Heart right ventricle (tissue), 16 donors: ENCODE results near the gene SELENOP. TPM values are rescaled to one million over a fixed set of nuclear protein-coding genes. Genes with fewer than 3 reads are reported as not detected.

ENCODE experiments used
- ATAC-seq, 8 donors: fragments of 200-7000 bp; cut with Tn5 transposase; one replicate each; pipeline ENCODE4 v1.9.1; 2020; ENCODE audit warnings: mild to moderate bottlenecking in 8 of 8, moderate library complexity in 8 of 8, moderate number of reproducible peaks in 1 of 8
- DNase-seq, 2 donors: peaks; one replicate each; pipeline ENCODE4 v3.0.0-alpha.2; 2020
- H3K27ac ChIP-seq, 10 donors: fragments of 200-600 bp; sonication (generic) in 2 of 10; one replicate each; pipeline versions ENCODE4 v1.5.0 to v1.8.0; 2020 to 2022; ENCODE audit warnings: mild to moderate bottlenecking in 3 of 10
- H3K27me3 ChIP-seq, 7 donors: fragments of 200-600 bp; one replicate each; pipeline ENCODE4 v1.8.0; 2021 to 2022; ENCODE audit warnings: mild to moderate bottlenecking in 2 of 7
- H3K36me3 ChIP-seq, 9 donors: fragments of 200-600 bp; sonication (generic) in 1 of 9; one replicate each; pipeline versions ENCODE4 v1.5.0 to v1.8.0; 2020 to 2022; ENCODE audit warnings: mild to moderate bottlenecking in 2 of 9
- H3K4me1 ChIP-seq, 9 donors: fragments of 200-600 bp; sonication (generic) in 1 of 9; one replicate each; pipeline versions ENCODE4 v1.5.0 to v1.8.0; 2020 to 2022; ENCODE audit warnings: mild to moderate bottlenecking in 4 of 9
- H3K4me3 ChIP-seq, 10 donors: fragments of 200-600 bp; sonication (generic) in 2 of 10; one replicate each; pipeline versions ENCODE4 v1.5.0 to v1.8.0; 2020 to 2022; ENCODE audit warnings: mild to moderate bottlenecking in 7 of 10, moderate library complexity in 2 of 10
- H3K9me3 ChIP-seq, 11 donors: fragments of 200-600 bp in 10 of 11; sonication (generic) in 2 of 11; one replicate each; pipeline versions ENCODE4 v1.5.0 to v1.8.0; 2013 to 2022; ENCODE audit warnings: mild to moderate bottlenecking in 2 of 11, control low read depth in 1 of 11, moderate library complexity in 1 of 11
- WGBS, 2 donors: extraction: QIAGEN DNeasy Blood & Tissue Kit; methylation state at CpG; one replicate each; pipeline ENCODE4 v1.1.7; 2013; ENCODE audit warnings: inconsistent platforms in 1 of 2; 5-methylcytosine and 5-hydroxymethylcytosine counted together
- intact Hi-C, 10 donors: fragments of 100-400 bp; cut with DNase I; formaldehyde crosslinking; loops; one replicate each; pipeline versions ENCODE4 v1.11.1 to v1.14.2; 2022
- polyA plus RNA-seq, 2 donors: library from polyadenylated mRNA; stranded (reverse); fragments of 200-250 nt; gene quantifications; one replicate each; pipeline ENCODE4 v1.2.3, GENCODE V29; 2013
- total RNA-seq, 10 donors: library from RNA; stranded (reverse); fragmentation: NEBNext Ultra II Directional in 3 of 10; extraction: Animal tissue kit (Norgen Biotek cat#: 25700) in 3 of 10; gene quantifications; one replicate each; pipeline versions ENCODE4 v1.2.1 to v1.2.4, GENCODE V29; 2021 to 2023
- TF ChIP-seq, protein P1 (sequence below), 9 donors: fragments of 200-600 bp; sonication (generic) in 2 of 9; IDR thresholded peaks; one replicate each; pipeline versions ENCODE4 v1.5.0 to v1.8.0; 2021 to 2022; ENCODE audit warnings: antibody characterized with exemption in 9 of 9, mild to moderate bottlenecking in 5 of 9, moderate library complexity in 1 of 9
- donor health status: Arrhythmogenic right ventricular cardiomyopathy.
- donor health status: ischemic (EF 13 %, LVEDD 7.1; RV severe dilation, severe dysfunction).
- donor health status: healthy with polysubstance abuse.
- donor health status: DM: no; HTN: yes; CAD: no.
- donor health status: DM: no; HTN: no; CAD: no.
- donor health status: ischemic (EF 25% LVEDD 6.9; RV normal size, moderate dysfunction).
- donor health status: ischemic (EF 25% LVEDD 5.7; RV mildly dilated, moderate dysfunction).
- donor health status: healthy.
- donor health status: DM: yes; HTN: yes; CAD: no.
- donor health status: Ischemic cardiomyopathy.
- donor health status: ischemic (EF 35%, LVEDD 5.7; RV mildly dilated, moderate dysfunction).
- donor health status: nonischemic (EF 11% LVEDD 7.7; RV severe dilation, severe dysfunction).
- donor health status: DM: yes; HTN: yes; CAD: no.
- donor health status: PGD.
- donor health status: ischemic (EF 29% LVEDD 5.4; RV normal size, mild dysfunction).
- donor health status: nonischemic (EF 23%, LVEDD 6.1; RV moderate dilation, normal function).

The SELENOP gene
- total and polyA plus RNA-seq, 12 donors = 45.9 to 373 (median 169) TPM

DNA sequence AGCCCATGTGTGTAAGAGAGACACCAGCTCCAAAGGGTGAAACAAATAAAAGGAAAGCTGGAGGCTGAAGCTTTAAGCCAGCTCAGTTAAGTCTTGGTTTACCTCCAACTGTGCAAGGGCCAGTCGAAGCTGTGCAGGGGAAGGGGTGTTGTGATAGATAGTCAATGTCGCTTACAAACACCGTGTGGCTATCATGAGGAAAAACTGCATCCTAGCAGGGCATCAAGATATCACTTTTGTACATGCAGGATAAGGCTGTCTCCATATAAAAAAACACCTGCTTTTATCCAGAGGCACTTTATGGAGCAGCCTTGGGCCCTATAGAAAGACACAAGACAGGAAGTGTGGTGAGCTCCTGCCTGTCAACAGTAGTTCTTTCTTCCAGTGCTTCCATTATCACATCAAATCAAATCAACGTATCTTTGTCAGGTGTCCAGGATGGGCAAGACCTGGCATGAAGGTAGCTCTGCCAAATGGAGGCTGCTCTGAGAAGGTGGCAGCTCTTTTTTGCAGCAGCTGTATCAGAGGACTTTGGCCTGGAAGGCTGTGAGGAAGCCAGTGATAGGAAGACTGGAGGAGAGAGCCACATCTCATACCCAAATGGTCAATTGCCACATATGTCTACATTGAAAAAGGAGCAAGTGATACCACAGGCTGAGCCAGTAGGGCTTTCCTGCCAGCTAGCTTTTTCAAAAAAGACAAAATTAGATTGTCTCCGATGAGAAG is 29.3 kb upstream of the SELENOP start:
- TF ChIP-seq, protein P1, sequence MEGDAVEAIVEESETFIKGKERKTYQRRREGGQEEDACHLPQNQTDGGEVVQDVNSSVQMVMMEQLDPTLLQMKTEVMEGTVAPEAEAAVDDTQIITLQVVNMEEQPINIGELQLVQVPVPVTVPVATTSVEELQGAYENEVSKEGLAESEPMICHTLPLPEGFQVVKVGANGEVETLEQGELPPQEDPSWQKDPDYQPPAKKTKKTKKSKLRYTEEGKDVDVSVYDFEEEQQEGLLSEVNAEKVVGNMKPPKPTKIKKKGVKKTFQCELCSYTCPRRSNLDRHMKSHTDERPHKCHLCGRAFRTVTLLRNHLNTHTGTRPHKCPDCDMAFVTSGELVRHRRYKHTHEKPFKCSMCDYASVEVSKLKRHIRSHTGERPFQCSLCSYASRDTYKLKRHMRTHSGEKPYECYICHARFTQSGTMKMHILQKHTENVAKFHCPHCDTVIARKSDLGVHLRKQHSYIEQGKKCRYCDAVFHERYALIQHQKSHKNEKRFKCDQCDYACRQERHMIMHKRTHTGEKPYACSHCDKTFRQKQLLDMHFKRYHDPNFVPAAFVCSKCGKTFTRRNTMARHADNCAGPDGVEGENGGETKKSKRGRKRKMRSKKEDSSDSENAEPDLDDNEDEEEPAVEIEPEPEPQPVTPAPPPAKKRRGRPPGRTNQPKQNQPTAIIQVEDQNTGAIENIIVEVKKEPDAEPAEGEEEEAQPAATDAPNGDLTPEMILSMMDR (IDR thresholded peaks at IDR 0.05) = no peak
- peaks cover 2 to 46% (median 29%) of the 10 kb centered on the region in 9 donors for H3K4me1 ChIP-seq
- no peak overlapping the region for H3K4me3 ChIP-seq
- H3K27ac ChIP-seq = peak overlapping the region in 8 of 10 donors; percentile 24 to 72 (median 42)
- H3K27me3 ChIP-seq = no peaks in the 10 kb centered on the region
- ATAC-seq (peak in 6 of 8 donors; percentile 10 to 44 (median 14)), DNase-seq (no peak)
- no peaks in the 10 kb centered on the region for H3K36me3 ChIP-seq
- H3K9me3 ChIP-seq = no peaks in the 10 kb centered on the region
- 68 to 71% methylated on average over 5 of the region's 5 CpGs for WGBS, 2 donors
- intact Hi-C loops = no loop called here

DNA sequence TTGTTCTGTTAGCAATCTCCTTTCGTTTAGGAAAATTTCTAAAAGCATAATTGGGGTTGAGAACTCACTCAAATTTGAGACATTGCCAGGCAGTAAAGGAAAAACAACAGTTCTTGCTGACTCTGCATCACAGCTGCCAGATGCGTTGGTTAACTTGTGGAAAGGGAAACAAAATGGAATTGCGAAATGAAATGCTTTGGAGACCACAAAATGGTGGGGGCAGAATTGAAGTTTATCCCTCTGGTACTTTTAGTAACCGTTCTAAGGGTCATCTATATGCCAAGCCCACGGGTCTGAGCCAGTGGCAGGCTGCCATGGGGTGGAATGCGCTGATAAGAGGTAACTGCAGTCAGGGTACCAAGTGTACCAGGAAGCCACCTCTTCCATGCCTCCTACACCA is 28.6 kb upstream of the SELENOP start:
- Histone ChIP-seq H3K9me3 (no peaks in the 10 kb centered on the region), H3K27me3 (no peaks in the 10 kb centered on the region), H3K36me3 (no peaks in the 10 kb centered on the region), H3K27ac (peak overlapping the region in 8 of 10 donors; percentile 20 to 72 (median 42)), H3K4me1 (peaks cover 2 to 46% (median 29%) of the 10 kb centered on the region in 9 donors), H3K4me3 (peak overlapping the region in 1 of 10 donors; percentile 4)
- TF ChIP-seq, protein P1 (IDR thresholded peaks at IDR 0.05) = no peak
- intact Hi-C loops = no loop called here
- 32% methylated on average over 6 of the region's 6 CpGs for WGBS, 2 donors
- DNase-seq = peak; percentile 37 to 57
- peak; percentile 57 to 94 (median 77) for ATAC-seq

DNA sequence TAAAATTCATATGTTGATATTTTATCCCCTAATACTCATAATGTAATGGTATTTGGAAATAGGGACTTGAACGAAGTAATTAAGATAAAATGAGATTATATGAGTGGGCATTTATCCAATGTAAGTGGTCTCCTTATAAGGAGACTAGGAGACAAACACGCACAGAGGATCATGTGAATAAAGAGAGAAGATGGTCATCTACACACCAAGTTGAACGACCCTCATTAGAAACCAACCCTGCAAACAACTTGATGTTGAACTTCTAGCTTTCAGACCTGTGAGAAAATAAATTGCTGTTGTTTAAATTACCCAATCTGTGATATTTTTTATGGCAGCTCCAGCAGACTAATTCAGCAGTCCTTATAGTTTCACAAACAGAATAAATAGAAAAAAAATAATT is 27.5 kb upstream of the SELENOP start:
- DNase-seq = no peak
- 68 to 71% methylated on average over 3 of the region's 3 CpGs for WGBS, 2 donors
- H3K4me1 ChIP-seq = peaks cover 2 to 46% (median 29%) of the 10 kb centered on the region in 9 donors
- TF ChIP-seq, protein P1 (IDR thresholded peaks at IDR 0.05) = no peak
- intact Hi-C loops = loop anchor here in 1 of 10 donors (1.0 kb wide), 1 partner anchor 27 kb away; no protein-coding TSS in a partner anchor
- no peak for ATAC-seq
- H3K27me3 ChIP-seq = no peaks in the 10 kb centered on the region
- no peak overlapping the region for H3K4me3 ChIP-seq
- H3K9me3 ChIP-seq = no peaks in the 10 kb centered on the region
- H3K27ac ChIP-seq = peak overlapping the region in 1 of 10 donors; percentile 72
- H3K36me3 ChIP-seq = no peaks in the 10 kb centered on the region

DNA sequence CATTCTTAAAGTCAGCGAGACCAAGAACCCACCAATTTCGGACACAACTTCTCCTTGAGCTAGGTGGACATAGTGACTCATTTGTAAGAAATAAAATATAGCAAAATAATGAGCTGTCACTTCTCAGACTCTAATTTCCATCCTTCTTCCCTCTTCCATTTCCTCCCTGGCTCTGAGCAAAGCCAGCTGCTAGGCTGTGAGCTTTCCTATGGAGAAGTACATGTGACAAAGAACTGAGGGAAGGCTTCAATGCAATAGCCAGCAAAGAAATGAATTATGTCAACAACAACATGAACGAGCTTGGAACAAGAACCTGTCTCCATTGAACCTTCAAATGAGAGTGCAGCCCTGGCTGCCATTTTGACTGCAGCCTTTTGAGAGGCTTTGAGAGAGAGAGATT is 25.9 kb upstream of the SELENOP start:
- intact Hi-C loops = no loop called here
- peaks cover 0 to 31% (median 17%) of the 10 kb centered on the region in 9 donors for H3K4me1 ChIP-seq
- WGBS, 2 donors = 78 to 85% methylated on average over 3 of the region's 3 CpGs
- DNase-seq = no peak
- TF ChIP-seq, protein P1 (IDR thresholded peaks at IDR 0.05) = no peak
- H3K27ac ChIP-seq = peak overlapping the region in 1 of 10 donors; percentile 64
- no peaks in the 10 kb centered on the region for H3K9me3 ChIP-seq
- no peak overlapping the region for H3K4me3 ChIP-seq
- no peaks in the 10 kb centered on the region for H3K36me3 ChIP-seq
- peak in 4 of 8 donors; percentile 34 to 50 (median 42) for ATAC-seq
- H3K27me3 ChIP-seq = no peaks in the 10 kb centered on the region
